Astrocyte (in vitro differentiated cells and primary cell): ENCODE data around the gene MYH16. TPM values are rescaled to one million over a fixed set of nuclear protein-coding genes. Genes with fewer than 3 reads are reported as not detected.
A peak's percentile ranks its signal among the peaks of the same experiment; 100 is the strongest.

Source experiments
- DNase-seq: peaks from one replicate; pipeline ENCODE4 v3.0.0-alpha.2; 2010; ENCODE audit warnings: low read depth
- FAIRE-seq: peaks from 2 replicates; lab custom pipeline; 2011; peaks lifted over from hg19 to GRCh38; lab: Jason Lieb, UNC
- H2AFZ ChIP-seq: 2 replicates; pipeline ENCODE4 v1.6.0; 2012; ENCODE audit warnings: low read depth, low read length, inconsistent platforms
- H3K27ac ChIP-seq: 2 replicates; pipeline ENCODE4 v1.5.1; 2011; ENCODE audit warnings: low read depth, low read length, inconsistent platforms
- H3K27me3 ChIP-seq: 2 replicates; pipeline ENCODE4 v1.6.0; 2011; ENCODE audit warnings: low read length, inconsistent platforms; ENCODE audit not compliant: insufficient read depth
- H3K36me3 ChIP-seq: 2 replicates; pipeline ENCODE4 v1.5.1; 2011; ENCODE audit warnings: low read length, inconsistent platforms; ENCODE audit not compliant: insufficient read depth
- H3K4me1 ChIP-seq: 2 replicates; pipeline ENCODE4 v1.5.1; 2011; ENCODE audit warnings: low read length, inconsistent platforms; ENCODE audit not compliant: insufficient read depth
- H3K4me2 ChIP-seq: 2 replicates; pipeline ENCODE4 v1.6.0; 2012; ENCODE audit warnings: low read length, inconsistent platforms
- H3K4me3 ChIP-seq: 2 replicates; pipeline ENCODE4 v1.5.1; 2011; ENCODE audit warnings: low read depth, mild to moderate bottlenecking, low read length, inconsistent platforms; ENCODE audit not compliant: insufficient read depth
- H3K79me2 ChIP-seq: 2 replicates; pipeline ENCODE4 v1.6.0; 2012; ENCODE audit warnings: mild to moderate bottlenecking, low read length, inconsistent platforms; ENCODE audit not compliant: insufficient read depth
- H3K9ac ChIP-seq: 2 replicates; pipeline ENCODE4 v1.6.0; 2012; ENCODE audit warnings: mild to moderate bottlenecking, low read length, inconsistent platforms
- H3K9me3 ChIP-seq: 2 replicates; pipeline ENCODE4 v1.5.1; 2012; ENCODE audit warnings: low read depth, mild to moderate bottlenecking, low read length, inconsistent platforms; ENCODE audit not compliant: insufficient read depth
- H4K20me1 ChIP-seq: 2 replicates; pipeline ENCODE4 v1.6.0; 2012; ENCODE audit warnings: low read length, inconsistent platforms; ENCODE audit not compliant: insufficient read depth
- H3K27ac Mint-ChIP-seq: one replicate; pipeline ENCODE4 v1.8.0; 2021; ENCODE audit warnings: mild to moderate bottlenecking, mixed read lengths; ENCODE audit not compliant: unreplicated experiment
- H3K27me3 Mint-ChIP-seq: one replicate; pipeline ENCODE4 v1.8.0; 2021; ENCODE audit warnings: low read depth, mixed read lengths; ENCODE audit not compliant: unreplicated experiment
- H3K36me3 Mint-ChIP-seq: one replicate; pipeline ENCODE4 v1.8.0; 2021; ENCODE audit warnings: low read depth, mixed read lengths; ENCODE audit not compliant: unreplicated experiment
- H3K4me1 Mint-ChIP-seq: one replicate; pipeline ENCODE4 v1.8.0; 2021; ENCODE audit warnings: low read depth, mixed read lengths; ENCODE audit not compliant: unreplicated experiment
- H3K4me3 Mint-ChIP-seq: one replicate; pipeline ENCODE4 v1.8.0; 2021; ENCODE audit warnings: mild to moderate bottlenecking, moderate library complexity, mixed read lengths; ENCODE audit not compliant: unreplicated experiment
- H3K9me3 Mint-ChIP-seq: one replicate; pipeline ENCODE4 v1.8.0; 2021; ENCODE audit warnings: mild to moderate bottlenecking, mixed read lengths; ENCODE audit not compliant: unreplicated experiment
- EZH2 ChIP-seq: IDR thresholded peaks from 2 replicates; pipeline ENCODE4 v1.6.1; 2012; ENCODE audit warnings: mild to moderate bottlenecking, low read length, inconsistent platforms; ENCODE audit not compliant: insufficient read depth
- total RNA-seq: library from RNA; stranded (reverse); gene quantifications from 2 replicates; pipeline ENCODE4 v1.2.1, GENCODE V29; 2021
- TF ChIP-seq, protein P1 (sequence below): IDR thresholded peaks from 2 replicates; pipeline ENCODE4 v1.5.1; 2011; ENCODE audit warnings: low read depth, mild to moderate bottlenecking, inconsistent platforms, low read length, moderate library complexity; ENCODE audit not compliant: insufficient read depth

MYH16 gene
- total RNA-seq, 1 donor from 2014 or later, result 0.11 TPM

DNA sequence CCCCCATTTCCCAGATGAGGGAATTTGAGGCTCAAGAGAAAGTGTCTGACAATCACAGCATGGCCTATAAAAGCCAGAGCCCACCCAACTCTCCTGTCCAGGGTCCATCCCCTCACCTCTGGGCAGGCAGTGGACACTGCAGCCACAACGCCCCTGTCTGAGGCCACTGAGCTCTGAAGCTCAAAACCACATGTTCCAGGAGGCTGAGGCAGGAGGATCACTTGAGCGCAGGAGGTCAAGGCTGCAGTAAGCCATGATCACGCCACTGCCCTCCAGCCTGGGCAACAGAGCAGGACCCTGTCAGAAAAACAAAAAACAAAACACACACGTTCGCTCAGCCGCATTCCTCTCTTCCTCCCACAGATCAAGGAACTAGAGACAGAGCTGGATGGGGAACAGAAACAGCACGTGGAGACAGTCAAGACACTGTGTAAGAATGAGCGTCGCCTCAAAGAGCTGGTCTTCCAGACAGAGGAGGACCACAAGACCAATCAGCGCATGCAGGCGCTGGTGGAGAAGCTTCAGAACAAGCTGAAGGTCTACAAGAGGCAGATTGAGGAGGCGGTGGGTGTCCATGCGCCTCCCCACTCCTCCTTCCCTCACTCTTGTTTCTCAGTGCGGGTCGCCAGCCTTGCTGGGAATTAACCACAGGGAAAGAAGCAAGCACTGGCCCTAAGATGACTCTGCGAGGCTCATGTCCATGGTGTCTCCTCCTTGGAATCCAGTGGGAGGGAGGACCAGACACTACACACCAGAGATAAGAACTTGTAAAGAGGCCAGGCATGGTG is 33.0 kb downstream of the MYH16 start:
- H3K9ac ChIP-seq, result no peak overlapping the region
- H3K79me2 ChIP-seq, result no peaks in the 10 kb centered on the region
- no peaks in the 10 kb centered on the region for H3K9me3 ChIP-seq
- DNase-seq, result no peak
- H3K4me3 ChIP-seq, result no peak overlapping the region
- H3K4me2 ChIP-seq, result no peak overlapping the region
- H3K4me1 Mint-ChIP-seq, result no peaks in the 10 kb centered on the region
- no peak overlapping the region for H3K27ac ChIP-seq
- no peaks in the 10 kb centered on the region for H4K20me1 ChIP-seq
- no peaks in the 10 kb centered on the region for H3K27me3 ChIP-seq
- peaks cover 12% of the 10 kb centered on the region for H3K9me3 Mint-ChIP-seq
- no peaks in the 10 kb centered on the region for H3K4me1 ChIP-seq
- TF ChIP-seq EZH2, result no peak
- TF ChIP-seq, protein P1, sequence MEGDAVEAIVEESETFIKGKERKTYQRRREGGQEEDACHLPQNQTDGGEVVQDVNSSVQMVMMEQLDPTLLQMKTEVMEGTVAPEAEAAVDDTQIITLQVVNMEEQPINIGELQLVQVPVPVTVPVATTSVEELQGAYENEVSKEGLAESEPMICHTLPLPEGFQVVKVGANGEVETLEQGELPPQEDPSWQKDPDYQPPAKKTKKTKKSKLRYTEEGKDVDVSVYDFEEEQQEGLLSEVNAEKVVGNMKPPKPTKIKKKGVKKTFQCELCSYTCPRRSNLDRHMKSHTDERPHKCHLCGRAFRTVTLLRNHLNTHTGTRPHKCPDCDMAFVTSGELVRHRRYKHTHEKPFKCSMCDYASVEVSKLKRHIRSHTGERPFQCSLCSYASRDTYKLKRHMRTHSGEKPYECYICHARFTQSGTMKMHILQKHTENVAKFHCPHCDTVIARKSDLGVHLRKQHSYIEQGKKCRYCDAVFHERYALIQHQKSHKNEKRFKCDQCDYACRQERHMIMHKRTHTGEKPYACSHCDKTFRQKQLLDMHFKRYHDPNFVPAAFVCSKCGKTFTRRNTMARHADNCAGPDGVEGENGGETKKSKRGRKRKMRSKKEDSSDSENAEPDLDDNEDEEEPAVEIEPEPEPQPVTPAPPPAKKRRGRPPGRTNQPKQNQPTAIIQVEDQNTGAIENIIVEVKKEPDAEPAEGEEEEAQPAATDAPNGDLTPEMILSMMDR, result no peak
- no peak overlapping the region for H3K4me3 Mint-ChIP-seq
- no peak overlapping the region for H3K27ac Mint-ChIP-seq
- H2AFZ ChIP-seq, result no peak overlapping the region
- peaks cover 12% of the 10 kb centered on the region for H3K27me3 Mint-ChIP-seq
- H3K36me3 Mint-ChIP-seq, result peaks cover 11% of the 10 kb centered on the region
- FAIRE-seq, result no peak
- H3K36me3 ChIP-seq, result no peaks in the 10 kb centered on the region

DNA sequence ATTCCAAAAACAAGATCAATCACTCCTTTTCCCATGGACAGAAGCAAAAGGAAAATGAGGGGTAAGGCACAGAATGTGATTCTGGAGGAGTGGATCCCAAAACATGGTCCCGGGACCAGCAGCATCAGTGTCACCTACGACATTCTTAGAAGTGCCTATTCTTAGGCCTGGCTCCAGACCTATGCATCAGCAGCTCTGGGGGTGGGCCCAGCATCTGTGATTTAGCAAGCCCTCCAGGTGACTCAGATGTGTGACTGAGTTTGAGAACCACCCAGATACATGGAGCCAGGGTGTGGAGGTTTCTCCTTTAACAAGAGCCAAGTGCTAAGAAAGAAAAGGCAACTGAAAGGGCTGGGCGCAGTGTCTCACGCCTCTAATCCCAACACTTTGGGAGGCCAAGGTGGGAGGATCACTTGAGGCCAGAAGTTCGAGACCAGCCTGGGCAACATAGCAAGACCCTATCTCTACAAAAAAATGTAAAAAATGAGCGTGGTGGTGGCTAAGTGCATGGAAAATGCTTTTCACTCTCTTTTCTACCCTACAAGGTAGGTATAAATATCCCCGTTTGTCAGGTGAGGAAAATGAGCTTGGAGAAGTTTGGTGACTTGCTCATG is 35.9 kb downstream of the MYH16 start:
- DNase-seq, result peak; percentile 48
- no peak for FAIRE-seq

More for the DNA sequence above, 35.9 kb downstream of the MYH16 start:
- Histone ChIP-seq H3K27ac (no peak overlapping the region), H3K4me3 (no peak overlapping the region), H3K4me1 (no peaks in the 10 kb centered on the region), H2AFZ (no peak overlapping the region), H3K9ac (no peak overlapping the region), H4K20me1 (no peaks in the 10 kb centered on the region), H3K4me2 (no peak overlapping the region), H3K27me3 (no peaks in the 10 kb centered on the region), H3K36me3 (no peaks in the 10 kb centered on the region), H3K9me3 (no peaks in the 10 kb centered on the region), H3K79me2 (no peaks in the 10 kb centered on the region)
- peaks cover 12% of the 10 kb centered on the region for H3K27me3 Mint-ChIP-seq
- no peak overlapping the region for H3K27ac Mint-ChIP-seq
- H3K36me3 Mint-ChIP-seq, result peaks cover 14% of the 10 kb centered on the region
- peaks cover 12% of the 10 kb centered on the region for H3K9me3 Mint-ChIP-seq
- H3K4me3 Mint-ChIP-seq, result no peak overlapping the region
- H3K4me1 Mint-ChIP-seq, result no peaks in the 10 kb centered on the region
- TF ChIP-seq, protein P1, result no peak
- no peak for TF ChIP-seq EZH2
